Measurements from ENCODE around the gene NDRG4. TPM values are rescaled to one million over a fixed set of nuclear protein-coding genes. Genes with fewer than 3 reads are reported as not detected.
A peak's percentile ranks its signal among the peaks of the same experiment; 100 is the strongest.

The NDRG4 gene
- polyA plus RNA-seq, 1 of the 3 experiments (the other 2 are of a cell fraction): 52.0 TPM

DNA sequence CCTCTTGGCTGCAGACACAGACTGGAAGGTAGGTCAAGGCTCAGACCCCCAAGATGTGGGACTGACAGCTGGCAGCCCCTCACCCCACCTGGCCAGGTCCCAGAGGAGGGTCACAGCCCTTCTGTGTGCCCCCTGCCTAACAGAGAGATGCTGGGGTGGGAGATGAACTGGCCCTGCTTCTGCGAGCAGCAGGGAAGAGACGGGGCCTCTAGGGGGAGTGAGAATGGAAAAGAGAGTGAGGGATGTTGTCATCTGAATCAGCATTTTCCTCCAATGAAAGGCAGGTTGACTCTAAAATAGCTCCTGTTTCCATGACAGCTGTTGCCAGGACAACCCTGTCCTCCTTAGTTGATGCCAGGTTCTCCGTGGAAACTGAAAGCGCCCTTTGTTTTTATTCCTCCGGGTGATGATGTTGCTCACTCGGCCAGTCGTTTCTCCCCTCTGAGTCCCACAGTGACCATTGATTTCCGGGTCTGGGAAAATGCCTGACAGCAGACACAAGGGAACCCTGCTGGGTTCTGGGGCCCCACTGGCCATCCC lies 4.9 kb upstream of the NDRG4 start:
- 5% methylated on average over 8 of the region's 8 CpGs for WGBS (ENCODE audit: low lambda C conversion rate)
- H3K4me2 ChIP-seq: peak overlapping the region; percentile 80
- TF ChIP-seq RCOR1 (IDR thresholded peaks at IDR 0.05; ENCODE audit: low read length): peak; percentile 83
- no peak for TF ChIP-seq NFIC (IDR thresholded peaks at IDR 0.05; ENCODE audit: borderline replicate concordance)
- peak; percentile 17 to 38; a peak in 2 of 4 replicates for TF ChIP-seq EP300 (IDR thresholded peaks at IDR 0.05; ENCODE audit: borderline replicate concordance in 1 of 2, low read depth in 1 of 2, low read length in 1 of 2)
- TF ChIP-seq, protein P1, sequence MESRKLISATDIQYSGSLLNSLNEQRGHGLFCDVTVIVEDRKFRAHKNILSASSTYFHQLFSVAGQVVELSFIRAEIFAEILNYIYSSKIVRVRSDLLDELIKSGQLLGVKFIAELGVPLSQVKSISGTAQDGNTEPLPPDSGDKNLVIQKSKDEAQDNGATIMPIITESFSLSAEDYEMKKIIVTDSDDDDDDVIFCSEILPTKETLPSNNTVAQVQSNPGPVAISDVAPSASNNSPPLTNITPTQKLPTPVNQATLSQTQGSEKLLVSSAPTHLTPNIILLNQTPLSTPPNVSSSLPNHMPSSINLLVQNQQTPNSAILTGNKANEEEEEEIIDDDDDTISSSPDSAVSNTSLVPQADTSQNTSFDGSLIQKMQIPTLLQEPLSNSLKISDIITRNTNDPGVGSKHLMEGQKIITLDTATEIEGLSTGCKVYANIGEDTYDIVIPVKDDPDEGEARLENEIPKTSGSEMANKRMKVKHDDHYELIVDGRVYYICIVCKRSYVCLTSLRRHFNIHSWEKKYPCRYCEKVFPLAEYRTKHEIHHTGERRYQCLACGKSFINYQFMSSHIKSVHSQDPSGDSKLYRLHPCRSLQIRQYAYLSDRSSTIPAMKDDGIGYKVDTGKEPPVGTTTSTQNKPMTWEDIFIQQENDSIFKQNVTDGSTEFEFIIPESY (IDR thresholded peaks at IDR 0.05; ENCODE audit: borderline replicate concordance, low read depth): no peak
- TF ChIP-seq, protein P2, sequence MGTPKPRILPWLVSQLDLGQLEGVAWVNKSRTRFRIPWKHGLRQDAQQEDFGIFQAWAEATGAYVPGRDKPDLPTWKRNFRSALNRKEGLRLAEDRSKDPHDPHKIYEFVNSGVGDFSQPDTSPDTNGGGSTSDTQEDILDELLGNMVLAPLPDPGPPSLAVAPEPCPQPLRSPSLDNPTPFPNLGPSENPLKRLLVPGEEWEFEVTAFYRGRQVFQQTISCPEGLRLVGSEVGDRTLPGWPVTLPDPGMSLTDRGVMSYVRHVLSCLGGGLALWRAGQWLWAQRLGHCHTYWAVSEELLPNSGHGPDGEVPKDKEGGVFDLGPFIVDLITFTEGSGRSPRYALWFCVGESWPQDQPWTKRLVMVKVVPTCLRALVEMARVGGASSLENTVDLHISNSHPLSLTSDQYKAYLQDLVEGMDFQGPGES (IDR thresholded peaks at IDR 0.05; ENCODE audit: low read depth, low read length): no peak
- TF ChIP-seq, protein P3, sequence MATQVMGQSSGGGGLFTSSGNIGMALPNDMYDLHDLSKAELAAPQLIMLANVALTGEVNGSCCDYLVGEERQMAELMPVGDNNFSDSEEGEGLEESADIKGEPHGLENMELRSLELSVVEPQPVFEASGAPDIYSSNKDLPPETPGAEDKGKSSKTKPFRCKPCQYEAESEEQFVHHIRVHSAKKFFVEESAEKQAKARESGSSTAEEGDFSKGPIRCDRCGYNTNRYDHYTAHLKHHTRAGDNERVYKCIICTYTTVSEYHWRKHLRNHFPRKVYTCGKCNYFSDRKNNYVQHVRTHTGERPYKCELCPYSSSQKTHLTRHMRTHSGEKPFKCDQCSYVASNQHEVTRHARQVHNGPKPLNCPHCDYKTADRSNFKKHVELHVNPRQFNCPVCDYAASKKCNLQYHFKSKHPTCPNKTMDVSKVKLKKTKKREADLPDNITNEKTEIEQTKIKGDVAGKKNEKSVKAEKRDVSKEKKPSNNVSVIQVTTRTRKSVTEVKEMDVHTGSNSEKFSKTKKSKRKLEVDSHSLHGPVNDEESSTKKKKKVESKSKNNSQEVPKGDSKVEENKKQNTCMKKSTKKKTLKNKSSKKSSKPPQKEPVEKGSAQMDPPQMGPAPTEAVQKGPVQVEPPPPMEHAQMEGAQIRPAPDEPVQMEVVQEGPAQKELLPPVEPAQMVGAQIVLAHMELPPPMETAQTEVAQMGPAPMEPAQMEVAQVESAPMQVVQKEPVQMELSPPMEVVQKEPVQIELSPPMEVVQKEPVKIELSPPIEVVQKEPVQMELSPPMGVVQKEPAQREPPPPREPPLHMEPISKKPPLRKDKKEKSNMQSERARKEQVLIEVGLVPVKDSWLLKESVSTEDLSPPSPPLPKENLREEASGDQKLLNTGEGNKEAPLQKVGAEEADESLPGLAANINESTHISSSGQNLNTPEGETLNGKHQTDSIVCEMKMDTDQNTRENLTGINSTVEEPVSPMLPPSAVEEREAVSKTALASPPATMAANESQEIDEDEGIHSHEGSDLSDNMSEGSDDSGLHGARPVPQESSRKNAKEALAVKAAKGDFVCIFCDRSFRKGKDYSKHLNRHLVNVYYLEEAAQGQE (IDR thresholded peaks at IDR 0.05; ENCODE audit: low read depth, low read length): no peak
- no peak for TF ChIP-seq TAF1 (IDR thresholded peaks at IDR 0.05; ENCODE audit: borderline replicate concordance, low read depth, low read length)
- no peak for TF ChIP-seq CHD2 (IDR thresholded peaks at IDR 0.05; ENCODE audit: low read length, partially characterized antibody)
- no peak for TF ChIP-seq NRF1 (IDR thresholded peaks at IDR 0.05; ENCODE audit: low read depth, low read length)
- TF ChIP-seq, protein P4, sequence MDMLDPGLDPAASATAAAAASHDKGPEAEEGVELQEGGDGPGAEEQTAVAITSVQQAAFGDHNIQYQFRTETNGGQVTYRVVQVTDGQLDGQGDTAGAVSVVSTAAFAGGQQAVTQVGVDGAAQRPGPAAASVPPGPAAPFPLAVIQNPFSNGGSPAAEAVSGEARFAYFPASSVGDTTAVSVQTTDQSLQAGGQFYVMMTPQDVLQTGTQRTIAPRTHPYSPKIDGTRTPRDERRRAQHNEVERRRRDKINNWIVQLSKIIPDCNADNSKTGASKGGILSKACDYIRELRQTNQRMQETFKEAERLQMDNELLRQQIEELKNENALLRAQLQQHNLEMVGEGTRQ (IDR thresholded peaks at IDR 0.05; ENCODE audit: borderline replicate concordance, low read depth, low read length): no peak
- no peak for TF ChIP-seq RXRA (IDR thresholded peaks at IDR 0.05; ENCODE audit: borderline replicate concordance, low read depth)
- TF ChIP-seq TEAD4 (IDR thresholded peaks at IDR 0.05; ENCODE audit: borderline replicate concordance, insufficient read depth): no peak
- TF ChIP-seq MXI1 (IDR thresholded peaks at IDR 0.05; ENCODE audit: low read depth, low read length): peak; percentile 99
- no peak; the same call in 1 of the 2 replicates for TF ChIP-seq ELF1 (IDR thresholded peaks at IDR 0.05)
- TF ChIP-seq RAD21 (IDR thresholded peaks at IDR 0.05; ENCODE audit: low read length): peak; percentile 43
- peak; percentile 44 for TF ChIP-seq SMC3 (IDR thresholded peaks at IDR 0.05; ENCODE audit: low read depth, low read length)
- 0 out of 2 replicates have a peak, but pooled peaks have one; percentile 41 for TF ChIP-seq FOXM1 (IDR thresholded peaks at IDR 0.05; ENCODE audit: low read depth)
- TF ChIP-seq, protein P5, sequence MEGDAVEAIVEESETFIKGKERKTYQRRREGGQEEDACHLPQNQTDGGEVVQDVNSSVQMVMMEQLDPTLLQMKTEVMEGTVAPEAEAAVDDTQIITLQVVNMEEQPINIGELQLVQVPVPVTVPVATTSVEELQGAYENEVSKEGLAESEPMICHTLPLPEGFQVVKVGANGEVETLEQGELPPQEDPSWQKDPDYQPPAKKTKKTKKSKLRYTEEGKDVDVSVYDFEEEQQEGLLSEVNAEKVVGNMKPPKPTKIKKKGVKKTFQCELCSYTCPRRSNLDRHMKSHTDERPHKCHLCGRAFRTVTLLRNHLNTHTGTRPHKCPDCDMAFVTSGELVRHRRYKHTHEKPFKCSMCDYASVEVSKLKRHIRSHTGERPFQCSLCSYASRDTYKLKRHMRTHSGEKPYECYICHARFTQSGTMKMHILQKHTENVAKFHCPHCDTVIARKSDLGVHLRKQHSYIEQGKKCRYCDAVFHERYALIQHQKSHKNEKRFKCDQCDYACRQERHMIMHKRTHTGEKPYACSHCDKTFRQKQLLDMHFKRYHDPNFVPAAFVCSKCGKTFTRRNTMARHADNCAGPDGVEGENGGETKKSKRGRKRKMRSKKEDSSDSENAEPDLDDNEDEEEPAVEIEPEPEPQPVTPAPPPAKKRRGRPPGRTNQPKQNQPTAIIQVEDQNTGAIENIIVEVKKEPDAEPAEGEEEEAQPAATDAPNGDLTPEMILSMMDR (IDR thresholded peaks at IDR 0.05): peak; percentile 69
- TF ChIP-seq, protein P6, sequence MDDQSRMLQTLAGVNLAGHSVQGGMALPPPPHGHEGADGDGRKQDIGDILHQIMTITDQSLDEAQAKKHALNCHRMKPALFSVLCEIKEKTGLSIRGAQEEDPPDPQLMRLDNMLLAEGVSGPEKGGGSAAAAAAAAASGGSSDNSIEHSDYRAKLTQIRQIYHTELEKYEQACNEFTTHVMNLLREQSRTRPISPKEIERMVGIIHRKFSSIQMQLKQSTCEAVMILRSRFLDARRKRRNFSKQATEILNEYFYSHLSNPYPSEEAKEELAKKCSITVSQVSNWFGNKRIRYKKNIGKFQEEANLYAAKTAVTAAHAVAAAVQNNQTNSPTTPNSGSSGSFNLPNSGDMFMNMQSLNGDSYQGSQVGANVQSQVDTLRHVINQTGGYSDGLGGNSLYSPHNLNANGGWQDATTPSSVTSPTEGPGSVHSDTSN (IDR thresholded peaks at IDR 0.05): peak; percentile 2; the same call in 1 of the 2 replicates
- TF ChIP-seq RFX5 (IDR thresholded peaks at IDR 0.05; ENCODE audit: low read length): peak; percentile 98

More for the DNA sequence above, 4.9 kb upstream of the NDRG4 start:
- Histone ChIP-seq H3K27me3 (ENCODE audit: insufficient read depth) (no peaks in the 10 kb centered on the region), H3F3A (replicated peaks; ENCODE audit: insufficient read depth) (peaks cover 10% of the 10 kb centered on the region), H2AFZ (ENCODE audit: low read depth) (peak overlapping the region; percentile 78), H3K36me3 (replicated peaks in 1 of 2; ENCODE audit: control insufficient read depth in 1 of 2, insufficient read depth in 2 of 2, low read length in 1 of 2) (no peaks in the 10 kb centered on the region), H3K79me2 (ENCODE audit: insufficient read depth) (no peaks in the 10 kb centered on the region), H3K9me2 (no peaks in the 10 kb centered on the region), H3K9me3 (no peaks in the 10 kb centered on the region), H3K4me1 (ENCODE audit: control insufficient read depth in 1 of 2, insufficient read depth in 2 of 2, low read depth in 1 of 2, low read length in 1 of 2) (peaks cover 6 to 37% of the 10 kb centered on the region in 2 experiments; a peak in 2 of 4 replicates), H3K27ac (ENCODE audit: low read depth in 2 of 2, low read length in 1 of 2) (peak overlapping the region; percentile 86 to 97), H4K20me1 (ENCODE audit: insufficient read depth) (no peaks in the 10 kb centered on the region), H3K9ac (peak overlapping the region; percentile 79), H3K4me3 (ENCODE audit: low read depth in 2 of 2, low read length in 1 of 2) (peak overlapping the region; percentile 23 to 34; a peak in 2 of 4 replicates)
- ChIA-PET CTCF (interaction anchor here (0.6 to 13.4 kb wide), 30 partner anchors 9 to 262 kb away, joined by 3 to 542 read pairs (median 4); partner anchors contain the start of gene SETD6), POLR2A (interaction anchor here (1.2 kb wide), 1 partner anchor 21 kb away, joined by 4 read pairs; the partner anchor contains the start of gene SETD6)
- peak; percentile 93 for DNase-seq

Data from SK-N-SH (cell line).